NB4 (cell line): ENCODE data around the gene BCL11A.

Experiments used
- DNase-seq: peaks from one replicate; pipeline ENCODE4 v3.0.0; 2010; ENCODE audit warnings: low read depth
- H3K4me3 ChIP-seq: one replicate; pipeline ENCODE4 v1.5.1; 2011; ENCODE audit warnings: mild to moderate bottlenecking, low read depth, low read length, moderate library complexity
- CTCF ChIP-seq: IDR thresholded peaks from one replicate; pipeline ENCODE4 v1.5.1; 2012; ENCODE audit warnings: low read depth, low read length
- MAX ChIP-seq: IDR thresholded peaks from 2 replicates; pipeline ENCODE4 v1.6.1; 2011; ENCODE audit warnings: low read depth, low read length
- MYC ChIP-seq: IDR thresholded peaks from 2 replicates; pipeline ENCODE4 v1.6.1; 2011; ENCODE audit warnings: low read depth, low read length
- POLR2A ChIP-seq: IDR thresholded peaks from 2 replicates; pipeline ENCODE4 v1.6.1; 2011; ENCODE audit warnings: mild to moderate bottlenecking; ENCODE audit not compliant: insufficient read length; ENCODE audit errors: extremely low read depth

The BCL11A gene

DNA sequence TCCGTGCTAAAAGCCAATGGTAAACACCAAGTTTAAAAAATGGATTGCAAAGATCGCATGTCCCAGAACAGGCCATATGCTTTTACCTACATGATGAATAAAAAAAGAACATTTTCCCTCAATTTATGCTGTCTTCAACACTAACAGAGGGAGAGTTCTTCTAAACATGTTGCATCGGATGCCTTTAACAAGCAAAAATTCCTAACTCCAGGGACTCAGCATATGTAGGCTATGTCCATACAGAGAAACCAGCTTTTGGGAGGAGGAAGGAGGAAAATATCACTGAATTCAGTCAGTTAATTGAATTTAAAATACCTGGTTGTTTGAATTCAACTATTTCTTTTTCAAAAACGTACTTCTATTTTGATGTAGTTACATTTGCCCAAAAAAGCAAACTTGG, 28.6 kb downstream of the BCL11A start:
- DNase-seq: no peak
- TF ChIP-seq POLR2A: no peak
- no peak for TF ChIP-seq MYC
- TF ChIP-seq MAX: no peak
- no peak for TF ChIP-seq CTCF
- no peak overlapping the region for H3K4me3 ChIP-seq

DNA sequence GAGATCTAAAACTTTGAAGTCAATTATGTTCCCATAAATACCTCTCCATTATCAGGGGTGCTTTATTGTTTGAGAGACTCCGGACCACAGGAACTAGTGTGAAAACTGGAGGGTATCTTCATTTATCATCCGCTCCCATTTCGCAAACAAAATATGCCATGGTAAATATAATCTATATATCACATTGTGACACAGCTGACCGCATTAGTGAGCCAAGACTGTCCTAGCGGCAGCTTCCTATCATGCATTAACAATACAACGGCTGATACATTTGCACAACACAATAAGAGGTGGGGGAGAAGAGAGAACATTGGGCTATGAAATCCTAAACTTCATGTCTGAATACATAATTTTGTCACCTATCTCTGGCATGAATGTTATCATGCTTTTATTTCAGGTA, 29.5 kb downstream of the BCL11A start:
- no peak for TF ChIP-seq MYC
- TF ChIP-seq POLR2A: no peak
- TF ChIP-seq CTCF: no peak
- no peak for TF ChIP-seq MAX
- no peak overlapping the region for H3K4me3 ChIP-seq
- no peak for DNase-seq

- TF ChIP-seq CTCF (no peak), MAX (no peak), MYC (no peak), POLR2A (no peak)
- no peak overlapping the region for H3K4me3 ChIP-seq
- DNase-seq: no peak
Measured at GRCh38 chr2:60522462-60522861, 31.0 kb downstream of the BCL11A start.

DNA sequence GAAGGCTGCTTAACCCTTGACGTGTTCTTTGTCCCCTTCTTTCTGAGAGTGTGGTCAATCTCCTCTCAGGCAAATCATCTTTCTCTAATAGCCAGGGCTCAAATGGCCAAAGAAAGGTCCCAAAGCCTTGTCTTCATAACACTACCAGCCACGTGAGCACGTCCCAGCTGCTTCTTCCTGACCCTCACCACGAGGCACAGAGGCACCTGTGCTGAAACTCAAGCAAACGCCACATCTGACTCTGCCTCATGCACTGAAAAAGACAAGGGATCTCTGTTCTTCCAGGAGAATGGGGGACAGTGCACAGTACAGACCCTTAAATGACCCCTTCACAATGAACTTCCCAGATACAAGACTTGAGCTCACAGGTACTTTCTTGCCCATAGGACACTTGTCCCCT, 31.8 kb downstream of the BCL11A start:
- TF ChIP-seq MAX: no peak
- TF ChIP-seq CTCF: no peak
- no peak for TF ChIP-seq MYC
- TF ChIP-seq POLR2A: no peak
- no peak overlapping the region for H3K4me3 ChIP-seq
- DNase-seq: no peak

- TF ChIP-seq MYC: no peak
- TF ChIP-seq POLR2A: no peak
- TF ChIP-seq MAX: no peak
- no peak for TF ChIP-seq CTCF
Measured at GRCh38 chr2:60520917-60521539, 32.4 kb downstream of the BCL11A start.

GRCh38 chr2:60520151-60520876, 33.1 kb downstream of the BCL11A start:
- TF ChIP-seq MAX: no peak
- no peak for TF ChIP-seq POLR2A
- no peak for TF ChIP-seq MYC
- no peak for TF ChIP-seq CTCF
- DNase-seq: no peak
- H3K4me3 ChIP-seq: no peak overlapping the region

More at GRCh38 chr2:60520917-60521539, 32.4 kb downstream of the BCL11A start:
- no peak overlapping the region for H3K4me3 ChIP-seq
- DNase-seq: no peak
